Measurements from ENCODE around the gene MUC12.
"Not testable (repeated sequence)": the region's sequence is repeated elsewhere in the genome, so short reads cannot be mapped to it uniquely, and the experiment has no call there.

The MUC12 gene

GRCh38 chr7:100957832-100958421, 11.4 kb upstream of the MUC12 start:
- DNase-seq (ENCODE audit: low read depth in 2 of 2), result no peak

GRCh38 chr7:100959894-100960293, 9.5 kb upstream of the MUC12 start:
- no peak for DNase-seq (ENCODE audit: low read depth in 2 of 2)

GRCh38 chr7:100962537-100962936, 6.8 kb upstream of the MUC12 start:
- no peak for DNase-seq (ENCODE audit: low read depth in 2 of 2)

- no peak for DNase-seq (ENCODE audit: low read depth in 2 of 2)
Observed at GRCh38 chr7:100963386-100963785, 6.0 kb upstream of the MUC12 start.

GRCh38 chr7:100963874-100964273, 5.5 kb upstream of the MUC12 start:
- DNase-seq (ENCODE audit: low read depth in 2 of 2), result no peak

DNA sequence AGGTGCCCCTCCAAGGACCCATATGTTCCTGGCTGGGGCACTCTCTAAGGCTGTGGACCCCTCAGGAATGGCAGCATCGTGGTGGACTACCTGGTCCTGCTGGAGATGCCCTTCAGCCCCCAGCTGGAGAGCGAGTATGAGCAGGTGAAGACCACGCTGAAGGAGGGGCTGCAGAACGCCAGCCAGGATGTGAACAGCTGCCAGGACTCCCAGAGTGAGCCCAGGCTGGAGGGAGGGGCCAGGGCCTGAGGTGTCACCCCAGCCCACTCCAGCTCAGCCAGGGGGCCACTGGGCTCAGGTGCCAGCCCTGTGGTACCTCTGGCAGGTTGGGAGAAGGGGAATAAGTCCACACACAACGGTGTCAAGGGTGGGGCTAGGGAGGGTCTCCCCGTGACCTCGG, 4.7 kb upstream of the MUC12 start:
- no peak for DNase-seq (ENCODE audit: low read depth in 2 of 2)

DNA sequence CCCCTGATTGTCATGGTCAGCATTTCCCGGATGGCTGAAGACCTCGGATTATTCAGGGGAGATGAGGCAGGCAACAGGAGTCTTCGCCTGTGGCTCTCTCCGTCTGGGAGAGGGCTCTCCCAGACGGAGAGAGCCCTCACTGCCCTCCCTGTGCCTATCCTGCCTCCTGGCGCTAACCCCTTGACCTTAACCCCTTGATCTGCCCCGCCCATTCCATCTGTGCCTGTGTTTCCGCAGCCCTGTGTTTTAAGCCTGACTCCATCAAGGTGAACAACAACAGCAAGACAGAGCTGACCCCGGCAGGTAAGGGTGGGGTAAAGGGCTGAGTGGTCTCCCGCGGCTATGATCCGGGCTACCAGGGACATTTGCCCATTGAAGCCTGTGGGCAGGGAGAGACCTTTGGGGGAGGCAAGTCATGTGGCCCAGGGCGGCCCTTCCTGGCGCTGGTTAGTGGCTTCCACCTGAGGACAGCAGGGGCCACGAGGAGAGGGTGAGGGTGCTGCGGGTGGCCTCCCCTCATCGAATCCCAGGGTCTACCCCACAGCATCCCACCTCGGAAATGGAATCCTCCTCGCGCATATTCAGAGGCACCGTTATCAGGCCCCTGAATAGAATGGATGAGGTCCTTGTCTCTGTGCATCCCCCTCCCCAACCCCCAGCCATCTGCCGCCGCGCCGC, 4.2 kb upstream of the MUC12 start:
- no peak for DNase-seq (ENCODE audit: low read depth in 2 of 2)

- DNase-seq (ENCODE audit: low read depth in 2 of 2), result peak; percentile 50
Observed at GRCh38 chr7:100965723-100966541, 3.4 kb upstream of the MUC12 start.

- no peak for DNase-seq (ENCODE audit: low read depth in 2 of 2)
Observed at GRCh38 chr7:100966542-100967291, 2.6 kb upstream of the MUC12 start.

GRCh38 chr7:100967292-100967863, 2.0 kb upstream of the MUC12 start:
- no peak for DNase-seq (ENCODE audit: low read depth in 2 of 2)

DNA sequence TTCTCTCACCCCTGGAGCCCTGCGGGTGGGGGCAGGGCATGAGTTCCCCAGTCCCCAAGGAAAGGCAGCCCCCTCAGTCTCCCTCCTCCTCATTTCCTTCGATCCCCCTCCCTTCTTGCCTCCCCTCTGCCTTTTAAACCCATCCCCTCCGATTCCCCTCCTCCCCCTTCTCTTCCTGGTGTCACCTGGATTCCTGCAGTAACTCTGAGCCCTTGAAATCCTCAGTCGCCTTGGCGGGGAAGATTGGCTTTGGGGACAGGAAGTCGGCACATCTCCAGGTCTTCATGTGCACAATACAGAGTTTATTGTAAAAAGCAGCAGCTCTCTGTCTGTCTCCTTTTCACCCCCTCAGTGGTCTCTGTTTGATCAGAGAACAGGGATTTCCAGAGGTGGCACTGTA, 1.3 kb upstream of the MUC12 start:
- DNase-seq (ENCODE audit: low read depth in 2 of 2), result no peak

DNA sequence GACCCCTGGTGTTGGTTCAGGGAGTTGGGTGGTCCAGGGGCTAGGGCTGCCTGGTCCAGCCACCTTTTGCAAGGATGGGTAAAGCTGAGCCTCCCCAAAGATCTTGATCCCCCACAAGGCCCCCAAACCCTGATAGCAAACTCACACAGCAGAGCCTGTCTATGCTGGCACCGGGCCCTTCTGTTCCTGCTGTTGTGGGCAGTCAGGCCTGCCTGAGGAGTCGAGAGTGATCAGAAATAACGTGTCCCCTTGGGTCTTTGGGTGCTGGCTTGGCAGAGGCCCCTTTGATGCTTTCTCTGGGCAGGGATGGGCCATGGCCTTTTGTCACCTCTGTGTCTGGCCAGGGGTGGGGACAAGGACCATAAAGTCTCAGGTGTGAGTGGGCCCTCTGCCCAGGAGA, 715 bp upstream of the MUC12 start:
- DNase-seq (ENCODE audit: low read depth in 2 of 2), result no peak

DNA sequence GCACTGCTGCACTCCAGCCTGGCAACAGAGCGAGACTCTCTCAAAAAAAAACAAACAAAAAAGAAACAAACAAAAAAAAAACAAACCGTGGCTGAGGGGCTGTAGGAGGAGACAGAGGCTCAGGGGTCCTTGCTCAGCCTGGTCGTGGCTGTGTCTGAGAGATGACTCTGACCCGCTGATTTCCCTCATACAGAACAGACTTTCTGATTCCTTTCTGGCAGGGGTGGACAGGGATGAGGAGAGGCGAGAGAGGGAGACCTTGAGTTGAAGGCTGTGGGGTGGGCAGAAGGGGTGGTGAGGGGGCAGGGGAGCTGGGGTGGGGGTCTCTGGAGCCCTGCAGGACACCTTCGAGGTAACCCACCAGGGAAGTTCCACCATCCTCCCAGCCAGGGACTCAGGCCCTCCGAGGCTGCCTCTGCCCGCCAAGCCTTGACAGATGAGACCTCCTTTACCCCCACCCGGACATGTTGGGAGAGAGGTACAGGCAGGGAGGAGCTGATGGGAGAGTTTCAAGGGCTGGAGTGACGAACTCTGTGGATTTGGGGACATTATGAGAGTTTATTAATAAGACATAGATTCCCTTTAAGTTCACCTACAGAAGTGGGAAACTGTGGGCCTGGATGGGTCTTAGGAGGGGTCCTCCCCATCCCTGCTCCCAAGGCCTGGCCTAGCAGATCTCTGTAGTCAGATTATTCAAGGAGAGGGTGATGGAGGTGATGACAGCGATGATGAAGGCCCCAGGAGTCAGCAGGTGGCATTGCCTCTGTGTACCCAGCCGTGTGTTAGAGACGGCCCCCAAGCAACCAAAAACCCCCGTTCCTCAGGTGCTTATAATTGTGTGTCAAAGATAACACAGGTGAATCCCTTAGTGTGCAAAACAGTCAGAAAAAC, 2.0 kb downstream of the MUC12 start:
- DNase-seq (ENCODE audit: low read depth in 2 of 2), result no peak

DNA sequence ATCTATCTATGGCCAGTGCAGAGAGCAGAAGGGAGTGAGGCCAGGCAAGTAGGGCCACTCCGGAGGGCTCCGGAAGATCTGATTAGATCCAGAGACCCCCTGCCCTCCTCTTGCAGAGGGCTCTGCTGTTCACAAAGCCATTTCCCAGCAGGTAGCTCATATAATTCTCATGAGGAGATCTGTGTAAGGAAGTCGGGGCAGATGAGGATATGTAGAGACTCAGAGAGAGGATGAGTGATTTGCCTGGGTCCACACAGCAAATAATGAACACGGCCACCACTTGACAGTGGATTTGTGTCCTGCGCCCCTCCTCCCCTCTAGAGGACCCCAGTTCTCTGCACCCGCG, 2.6 kb downstream of the MUC12 start:
- DNase-seq (ENCODE audit: low read depth in 2 of 2), result no peak

- DNase-seq (ENCODE audit: low read depth in 2 of 2), result no peak
Observed at GRCh38 chr7:100974021-100974420, 4.7 kb downstream of the MUC12 start.

GRCh38 chr7:100975371-100975821, 6.0 kb downstream of the MUC12 start:
- no peak for DNase-seq (ENCODE audit: low read depth in 2 of 2)

DNA sequence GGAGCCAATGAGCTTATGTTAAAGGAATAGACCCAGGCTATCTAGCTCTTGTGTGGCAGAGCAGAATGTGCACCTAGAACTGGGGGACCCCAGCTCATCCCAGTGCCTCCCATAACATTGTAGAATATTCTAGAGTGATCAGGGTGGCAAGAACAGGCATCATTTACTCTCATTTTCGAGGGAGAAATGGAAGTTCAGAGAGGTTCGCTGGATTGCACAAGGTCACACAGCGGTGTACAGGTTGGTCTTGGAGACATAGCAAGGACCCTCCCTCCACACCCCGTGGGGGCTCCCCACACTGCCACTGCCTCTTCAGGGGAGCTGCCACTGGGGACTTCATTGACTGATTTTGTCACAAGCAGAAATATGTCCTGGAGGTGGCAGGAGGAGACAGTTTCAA, 8.9 kb downstream of the MUC12 start:
- no peak for DNase-seq (ENCODE audit: low read depth in 2 of 2)

GRCh38 chr7:100983451-100984187, 14.3 kb downstream of the MUC12 start:
- DNase-seq (ENCODE audit: low read depth in 2 of 2), result no peak

- not testable (repeated sequence) for DNase-seq (ENCODE audit: low read depth in 2 of 2)
Observed at GRCh38 chr7:100984241-100984918, 15.0 kb downstream of the MUC12 start.
